Measurements from ENCODE around the gene WDR6.

DNA sequence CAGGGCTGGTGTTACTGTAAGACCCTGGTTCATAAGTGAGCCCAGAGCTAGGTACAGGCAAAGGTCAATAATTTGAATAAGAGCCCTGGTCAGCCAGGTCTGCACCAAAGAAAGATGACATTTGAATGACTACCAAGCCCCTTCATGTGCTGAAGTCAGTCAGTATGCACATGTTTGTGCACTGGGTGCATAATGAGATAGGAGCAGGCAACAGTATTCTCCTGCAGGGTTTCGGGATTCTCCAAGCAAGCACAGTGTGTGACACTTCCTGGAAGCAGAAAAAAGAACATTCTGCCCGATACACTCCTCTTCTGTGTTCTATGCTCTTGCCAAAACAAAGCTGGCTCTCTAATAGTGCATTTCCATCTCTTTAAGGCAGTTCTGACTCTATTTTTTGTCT, 27.5 kb downstream of the WDR6 start:
- TF ChIP-seq ZFP3 (CRISPR knock-in tag; IDR thresholded peaks at IDR 0.05): no peak
- TF ChIP-seq TCF4 (CRISPR knock-in tag; IDR thresholded peaks at IDR 0.05; ENCODE audit: borderline replicate concordance): no peak
- TF ChIP-seq ESRRG (CRISPR knock-in tag; IDR thresholded peaks at IDR 0.05): no peak
- TF ChIP-seq, protein P1, sequence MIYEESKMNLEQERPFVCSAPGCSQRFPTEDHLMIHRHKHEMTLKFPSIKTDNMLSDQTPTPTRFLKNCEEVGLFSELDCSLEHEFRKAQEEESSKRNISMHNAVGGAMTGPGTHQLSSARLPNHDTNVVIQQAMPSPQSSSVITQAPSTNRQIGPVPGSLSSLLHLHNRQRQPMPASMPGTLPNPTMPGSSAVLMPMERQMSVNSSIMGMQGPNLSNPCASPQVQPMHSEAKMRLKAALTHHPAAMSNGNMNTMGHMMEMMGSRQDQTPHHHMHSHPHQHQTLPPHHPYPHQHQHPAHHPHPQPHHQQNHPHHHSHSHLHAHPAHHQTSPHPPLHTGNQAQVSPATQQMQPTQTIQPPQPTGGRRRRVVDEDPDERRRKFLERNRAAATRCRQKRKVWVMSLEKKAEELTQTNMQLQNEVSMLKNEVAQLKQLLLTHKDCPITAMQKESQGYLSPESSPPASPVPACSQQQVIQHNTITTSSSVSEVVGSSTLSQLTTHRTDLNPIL (CRISPR knock-in tag; IDR thresholded peaks at IDR 0.05; ENCODE audit: low read depth): no peak
- no peak for TF ChIP-seq ZNF8 (CRISPR knock-in tag; IDR thresholded peaks at IDR 0.05)
- no peak for TF ChIP-seq BACH2 (CRISPR knock-in tag; IDR thresholded peaks at IDR 0.05; ENCODE audit: borderline replicate concordance)
- no peak for TF ChIP-seq GLIS3 (CRISPR knock-in tag; IDR thresholded peaks at IDR 0.05)
- TF ChIP-seq RARB (CRISPR knock-in tag; IDR thresholded peaks at IDR 0.05): no peak
- no peak for TF ChIP-seq ISL1 (CRISPR knock-in tag; IDR thresholded peaks at IDR 0.05)
- TF ChIP-seq, protein P2, sequence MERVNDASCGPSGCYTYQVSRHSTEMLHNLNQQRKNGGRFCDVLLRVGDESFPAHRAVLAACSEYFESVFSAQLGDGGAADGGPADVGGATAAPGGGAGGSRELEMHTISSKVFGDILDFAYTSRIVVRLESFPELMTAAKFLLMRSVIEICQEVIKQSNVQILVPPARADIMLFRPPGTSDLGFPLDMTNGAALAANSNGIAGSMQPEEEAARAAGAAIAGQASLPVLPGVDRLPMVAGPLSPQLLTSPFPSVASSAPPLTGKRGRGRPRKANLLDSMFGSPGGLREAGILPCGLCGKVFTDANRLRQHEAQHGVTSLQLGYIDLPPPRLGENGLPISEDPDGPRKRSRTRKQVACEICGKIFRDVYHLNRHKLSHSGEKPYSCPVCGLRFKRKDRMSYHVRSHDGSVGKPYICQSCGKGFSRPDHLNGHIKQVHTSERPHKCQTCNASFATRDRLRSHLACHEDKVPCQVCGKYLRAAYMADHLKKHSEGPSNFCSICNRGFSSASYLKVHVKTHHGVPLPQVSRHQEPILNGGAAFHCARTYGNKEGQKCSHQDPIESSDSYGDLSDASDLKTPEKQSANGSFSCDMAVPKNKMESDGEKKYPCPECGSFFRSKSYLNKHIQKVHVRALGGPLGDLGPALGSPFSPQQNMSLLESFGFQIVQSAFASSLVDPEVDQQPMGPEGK (CRISPR knock-in tag; IDR thresholded peaks at IDR 0.05; ENCODE audit: borderline replicate concordance): no peak
- no peak for TF ChIP-seq ZFP30 (CRISPR knock-in tag; IDR thresholded peaks at IDR 0.05)

Measured in SK-N-SH treated with all-trans-retinoic acid at 6 μM for 48 hours (cell line).